ENCODE measurements around the gene AGT. TPM values are rescaled to one million over a fixed set of nuclear protein-coding genes. Genes with fewer than 3 reads are reported as not detected.

Gene AGT
- total RNA-seq, 3 donors from 2014 or later = 0.59 to 9.1 (median 8.2) TPM

DNA sequence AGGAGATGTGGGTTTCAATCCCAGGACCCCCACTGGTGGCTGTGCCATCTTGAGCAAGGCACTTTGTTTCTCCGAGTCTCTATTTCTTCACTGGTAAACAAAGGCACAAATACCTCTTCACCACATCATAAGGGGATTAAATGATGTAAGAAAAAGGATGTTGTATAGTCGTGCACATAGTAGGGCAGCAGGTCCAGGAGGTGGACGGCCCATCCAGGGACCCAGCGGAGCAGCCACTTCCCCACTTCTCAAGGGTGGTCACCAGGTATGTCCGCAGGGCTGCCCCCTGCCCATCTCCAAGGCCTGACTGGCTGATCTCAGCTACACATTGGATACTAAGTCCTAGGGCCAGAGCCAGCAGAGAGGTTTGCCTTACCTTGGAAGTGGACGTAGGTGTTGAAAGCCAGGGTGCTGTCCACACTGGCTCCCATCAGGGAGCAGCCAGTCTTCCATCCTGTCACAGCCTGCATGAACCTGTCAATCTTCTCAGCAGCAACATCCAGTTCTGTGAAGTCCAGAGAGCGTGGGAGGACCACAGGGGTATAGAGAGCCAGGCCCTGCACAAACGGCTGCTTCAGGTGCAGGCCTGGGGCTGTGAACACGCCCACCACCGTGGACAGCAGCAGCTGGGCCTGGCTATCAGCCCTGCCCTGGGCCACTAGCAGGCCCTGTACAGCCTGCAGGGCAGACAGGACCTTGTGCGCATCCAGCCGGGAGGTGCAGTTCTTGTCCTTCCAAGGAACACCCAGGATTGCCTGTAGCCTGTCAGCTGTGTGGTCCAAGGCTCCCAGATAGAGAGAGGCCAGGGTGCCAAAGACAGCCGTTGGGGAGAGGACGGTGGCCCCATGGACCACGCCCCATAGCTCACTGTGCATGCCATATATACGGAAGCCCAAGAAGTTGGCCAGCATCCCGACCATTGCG is 4.0 kb downstream of the AGT start:
- DNase-seq (ENCODE audit: low spot score in 2 of 2) = no peak
- intact Hi-C loops (cut with DNase I; ENCODE audit: low total_unique reads) = loop anchor here (10.0 kb wide), 1 partner anchor 1685 kb away; no protein-coding TSS in a partner anchor

DNA sequence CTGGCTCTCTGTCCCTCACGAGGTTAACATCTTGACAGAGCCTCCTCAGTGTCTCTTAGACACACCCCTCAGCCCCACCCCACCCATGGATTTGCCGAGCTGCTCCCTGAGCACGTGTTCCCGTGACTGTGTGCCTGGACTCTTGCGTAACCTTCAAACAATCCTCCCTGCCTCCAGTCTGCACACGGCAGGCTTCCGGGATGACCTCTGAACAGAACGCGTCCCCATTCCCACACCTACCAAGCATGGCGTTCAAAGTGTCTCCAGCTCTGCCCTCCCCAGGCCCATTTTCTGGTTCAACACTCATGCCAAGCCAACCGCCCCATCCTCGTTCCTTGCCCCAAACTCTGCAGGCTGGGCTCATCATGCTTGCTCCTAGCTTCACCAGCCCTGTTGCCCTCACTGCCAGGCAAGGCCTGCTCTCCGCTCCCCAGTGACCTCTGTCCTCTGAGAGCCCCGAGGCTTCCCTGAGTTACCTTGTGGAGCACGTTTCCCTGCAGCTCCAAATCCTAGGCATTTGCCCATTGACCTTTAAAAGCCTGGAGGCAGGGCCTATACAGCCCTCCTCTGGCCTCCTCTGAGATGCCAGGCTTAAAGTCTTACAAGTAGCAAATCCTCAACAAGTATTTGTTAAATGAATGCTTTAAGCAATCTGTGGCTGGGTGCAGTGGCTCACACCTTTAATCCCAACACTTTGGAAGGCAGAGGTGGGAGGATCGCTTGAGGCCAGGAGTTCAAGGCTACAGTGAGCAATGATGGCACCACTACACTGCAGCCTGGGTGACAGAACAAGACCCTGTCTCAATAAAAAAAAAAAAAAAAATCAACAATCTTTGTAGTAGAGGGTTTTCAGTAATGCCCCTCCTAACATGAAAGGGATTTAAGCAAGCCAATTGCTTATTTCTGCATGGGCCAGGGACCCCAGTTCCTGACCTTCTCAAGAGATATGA is 5.0 kb downstream of the AGT start:
- TF ChIP-seq, protein P1, sequence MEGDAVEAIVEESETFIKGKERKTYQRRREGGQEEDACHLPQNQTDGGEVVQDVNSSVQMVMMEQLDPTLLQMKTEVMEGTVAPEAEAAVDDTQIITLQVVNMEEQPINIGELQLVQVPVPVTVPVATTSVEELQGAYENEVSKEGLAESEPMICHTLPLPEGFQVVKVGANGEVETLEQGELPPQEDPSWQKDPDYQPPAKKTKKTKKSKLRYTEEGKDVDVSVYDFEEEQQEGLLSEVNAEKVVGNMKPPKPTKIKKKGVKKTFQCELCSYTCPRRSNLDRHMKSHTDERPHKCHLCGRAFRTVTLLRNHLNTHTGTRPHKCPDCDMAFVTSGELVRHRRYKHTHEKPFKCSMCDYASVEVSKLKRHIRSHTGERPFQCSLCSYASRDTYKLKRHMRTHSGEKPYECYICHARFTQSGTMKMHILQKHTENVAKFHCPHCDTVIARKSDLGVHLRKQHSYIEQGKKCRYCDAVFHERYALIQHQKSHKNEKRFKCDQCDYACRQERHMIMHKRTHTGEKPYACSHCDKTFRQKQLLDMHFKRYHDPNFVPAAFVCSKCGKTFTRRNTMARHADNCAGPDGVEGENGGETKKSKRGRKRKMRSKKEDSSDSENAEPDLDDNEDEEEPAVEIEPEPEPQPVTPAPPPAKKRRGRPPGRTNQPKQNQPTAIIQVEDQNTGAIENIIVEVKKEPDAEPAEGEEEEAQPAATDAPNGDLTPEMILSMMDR (IDR thresholded peaks at IDR 0.05) = no peak
- TF ChIP-seq POLR2AphosphoS5 (IDR thresholded peaks at IDR 0.05) (no peak), POLR2A (IDR thresholded peaks at IDR 0.05) (no peak)
- Histone ChIP-seq H3K27ac (no peak overlapping the region), H3K27me3 (no peaks in the 10 kb centered on the region), H3K4me3 (no peak overlapping the region), H3K36me3 (no peaks in the 10 kb centered on the region), H3K4me1 (peaks cover 0 to 3% of the 10 kb centered on the region in 2 donors), H3K9me3 (no peaks in the 10 kb centered on the region)
- no peak for DNase-seq (ENCODE audit: low spot score in 2 of 2)
- intact Hi-C loops (cut with DNase I; ENCODE audit: low total_unique reads) = no loop called here

More for the DNA sequence above, 4.0 kb downstream of the AGT start:
- Histone ChIP-seq H3K36me3 (no peaks in the 10 kb centered on the region), H3K9me3 (no peaks in the 10 kb centered on the region), H3K27ac (no peak overlapping the region), H3K4me3 (no peak overlapping the region), H3K27me3 (no peaks in the 10 kb centered on the region), H3K4me1 (peaks cover 0 to 7% of the 10 kb centered on the region in 2 donors)
- TF ChIP-seq POLR2A (IDR thresholded peaks at IDR 0.05) = no peak
- TF ChIP-seq POLR2AphosphoS5 (IDR thresholded peaks at IDR 0.05) = no peak

DNA sequence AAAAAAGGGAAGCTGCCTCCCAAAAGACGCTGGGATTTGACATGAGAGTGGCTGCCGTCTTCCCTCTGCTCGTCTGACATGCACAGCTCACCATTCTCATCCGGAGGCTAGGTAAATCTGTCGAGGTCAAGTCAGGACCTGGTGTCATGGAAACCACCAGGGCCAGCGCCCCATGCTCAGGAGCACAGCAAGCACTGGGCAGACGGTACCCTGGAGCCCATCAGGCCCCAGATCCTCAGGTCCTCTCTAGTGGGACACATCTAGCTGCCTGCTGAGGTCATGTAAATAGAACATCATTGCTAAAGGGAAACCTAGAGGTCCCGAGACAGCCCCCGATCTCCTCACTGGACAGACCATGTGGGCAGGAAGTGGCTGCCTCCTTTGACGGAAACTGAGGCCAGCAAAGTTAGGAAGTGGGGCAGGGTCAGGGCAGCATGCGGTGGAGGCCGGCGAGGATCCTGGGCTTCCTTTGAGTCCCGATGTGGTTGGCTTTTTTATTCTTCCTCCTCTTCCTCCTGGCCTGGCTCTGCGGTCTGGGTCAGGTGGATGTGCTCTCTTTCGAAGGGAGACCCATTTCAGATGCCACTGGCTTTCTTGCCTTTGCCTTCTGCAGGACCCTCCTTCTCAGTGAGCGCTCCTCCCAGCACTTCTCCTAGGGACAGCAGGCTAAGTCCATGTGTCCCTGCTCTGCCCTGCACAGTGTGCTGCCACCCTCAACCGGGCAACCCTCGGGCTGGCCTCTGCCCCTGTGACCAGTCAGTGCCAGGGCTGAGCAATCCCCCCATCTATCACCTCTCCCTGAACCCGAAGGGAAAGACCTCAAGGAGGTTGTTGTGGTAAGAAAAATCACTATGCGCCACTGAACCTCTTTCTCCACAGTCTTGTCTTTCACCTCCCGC is 5.9 kb downstream of the AGT start:
- intact Hi-C loops (cut with DNase I; ENCODE audit: low total_unique reads) = no loop called here
- TF ChIP-seq POLR2A (IDR thresholded peaks at IDR 0.05) (no peak), POLR2AphosphoS5 (IDR thresholded peaks at IDR 0.05) (no peak)
- TF ChIP-seq, protein P1 (IDR thresholded peaks at IDR 0.05) = no peak

DNA sequence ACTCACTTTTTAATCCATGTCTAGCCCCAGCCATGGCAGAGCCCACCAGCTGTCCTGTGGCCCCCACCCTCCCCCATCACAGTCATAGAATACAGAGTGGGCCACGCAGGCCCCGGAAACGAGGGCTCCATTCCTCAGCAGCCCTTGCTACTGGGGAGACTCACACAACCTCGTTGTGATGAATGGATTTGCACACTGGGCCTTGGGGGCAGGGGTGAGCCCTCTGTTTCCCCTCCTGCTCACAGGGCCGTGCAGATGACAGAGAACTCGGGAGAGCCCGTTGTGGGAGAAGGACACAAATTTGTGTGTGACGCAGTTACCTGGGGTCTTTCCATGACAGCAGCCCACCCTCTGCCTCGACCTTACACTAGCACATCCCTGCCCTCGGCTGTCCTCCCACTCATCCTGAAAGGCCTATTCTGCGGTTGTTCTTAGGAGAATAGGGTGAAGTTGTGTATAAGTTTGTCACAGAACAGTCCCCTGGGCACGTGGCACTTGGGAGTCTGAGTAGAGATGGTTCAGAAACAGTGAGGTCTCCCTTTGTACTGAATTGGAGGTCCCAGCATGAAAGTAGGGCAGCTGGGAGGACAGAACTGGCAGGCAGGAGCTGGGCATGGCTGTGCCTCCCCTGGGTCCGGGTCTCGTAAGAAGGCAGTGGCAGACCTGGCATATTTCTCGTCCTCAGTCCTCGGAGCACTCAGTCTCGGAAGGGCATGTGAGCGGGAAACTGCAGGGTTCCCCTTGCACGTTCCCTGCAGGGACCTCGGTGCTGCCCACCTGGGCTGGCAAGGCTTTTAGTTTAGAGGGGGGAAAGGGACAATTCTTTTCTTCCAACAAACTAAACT is 6.8 kb downstream of the AGT start:
- H3K27ac ChIP-seq = no peak overlapping the region
- H3K27me3 ChIP-seq = no peaks in the 10 kb centered on the region
- intact Hi-C loops (cut with DNase I; ENCODE audit: low total_unique reads) = no loop called here
- DNase-seq (ENCODE audit: low spot score in 2 of 2) = no peak
- TF ChIP-seq, protein P1 (IDR thresholded peaks at IDR 0.05) = no peak
- TF ChIP-seq POLR2A (IDR thresholded peaks at IDR 0.05) (no peak), POLR2AphosphoS5 (IDR thresholded peaks at IDR 0.05) (no peak)
- no peak overlapping the region for H3K4me3 ChIP-seq
- H3K4me1 ChIP-seq = no peaks in the 10 kb centered on the region
- H3K36me3 ChIP-seq = no peaks in the 10 kb centered on the region
- H3K9me3 ChIP-seq = no peaks in the 10 kb centered on the region

More for the DNA sequence above, 5.9 kb downstream of the AGT start:
- Histone ChIP-seq H3K9me3 (no peaks in the 10 kb centered on the region), H3K4me3 (no peak overlapping the region), H3K36me3 (no peaks in the 10 kb centered on the region), H3K27me3 (no peaks in the 10 kb centered on the region), H3K4me1 (no peaks in the 10 kb centered on the region), H3K27ac (no peak overlapping the region)
- no peak for DNase-seq (ENCODE audit: low spot score in 2 of 2)
